H1 (cell line): ENCODE results near the gene C10orf95. TPM values are rescaled to one million over a fixed set of nuclear protein-coding genes. Genes with fewer than 3 reads are reported as not detected.

Source experiments
- CTCF ChIA-PET: fragments of 300-600 bp; sonication (Branson Sonifier 250); formaldehyde crosslinking; loops from one replicate; lab custom pipeline; 2021; ENCODE audit not compliant: partially characterized antibody; lab: Charles Lee
- POLR2A ChIA-PET: fragments of 300-600 bp; sonication (Branson Sonifier 250); formaldehyde crosslinking; loops from one replicate; lab custom pipeline; 2021; ENCODE audit warnings: inconsistent platforms; ENCODE audit not compliant: partially characterized antibody; lab: Charles Lee
- DNase-seq, 2 experiments: peaks; one replicate each; pipeline versions ENCODE4 v3.0.0 to v3.0.0-alpha.2; 2010 to 2022; ENCODE audit warnings: low spot score in 2 of 2, low read depth in 1 of 2, mixed read lengths in 1 of 2
- FAIRE-seq: peaks from 2 replicates; lab custom pipeline; 2011; peaks lifted over from hg19 to GRCh38; lab: Jason Lieb, UNC
- H2AFZ ChIP-seq: 2 replicates; pipeline ENCODE4 v1.8.1; 2012; ENCODE audit warnings: low read length, inconsistent platforms
- H2AK5ac ChIP-seq: 2 replicates; pipeline ENCODE4 v1.6.1; 2013; ENCODE audit warnings: low read depth, low read length
- H2BK120ac ChIP-seq: replicated peaks from 2 replicates; pipeline ENCODE3; 2013; ENCODE audit warnings: low read depth, low read length, inconsistent platforms
- H2BK12ac ChIP-seq: 2 replicates; pipeline ENCODE4 v1.6.1; 2013; ENCODE audit warnings: low read depth, low read length
- H2BK15ac ChIP-seq: 2 replicates; pipeline ENCODE4 v1.6.1; 2013; ENCODE audit warnings: low read length
- H2BK20ac ChIP-seq: 2 replicates; pipeline ENCODE4 v1.6.1; 2013; ENCODE audit warnings: low read length
- H2BK5ac ChIP-seq: 2 replicates; pipeline ENCODE4 v1.6.1; 2013; ENCODE audit warnings: low read depth, low read length
- H3K14ac ChIP-seq: 2 replicates; pipeline ENCODE4 v1.6.1; 2013; ENCODE audit warnings: inconsistent platforms; ENCODE audit not compliant: insufficient read length
- H3K18ac ChIP-seq: 2 replicates; pipeline ENCODE4 v1.6.1; 2013; ENCODE audit warnings: low read length; ENCODE audit errors: extremely low read depth
- H3K23ac ChIP-seq: 2 replicates; pipeline ENCODE4 v1.6.1; 2013; ENCODE audit warnings: inconsistent platforms; ENCODE audit not compliant: insufficient read length
- H3K23me2 ChIP-seq: 2 replicates; pipeline ENCODE4 v1.6.1; 2013; ENCODE audit warnings: low read depth, low read length
- H3K27ac ChIP-seq: 2 replicates; pipeline ENCODE4 v1.6.1; 2011; ENCODE audit warnings: low read depth, low read length, inconsistent platforms
- H3K27me3 ChIP-seq, 4 experiments: replicated peaks in 1 of 4; 1 replicate in 1 of 4; 2 replicates in 3 of 4; pipeline versions ENCODE4 v1.6.1 to v1.8.1; 2011 to 2013; ENCODE audit warnings: low read length in 3 of 4, mild to moderate bottlenecking in 3 of 4, inconsistent platforms in 2 of 4, mixed read lengths in 2 of 4, moderate library complexity in 1 of 4; ENCODE audit not compliant: control insufficient read depth in 3 of 4, insufficient read depth in 3 of 4; ENCODE audit errors: extremely low read depth in 1 of 4
- H3K36me3 ChIP-seq, 4 experiments: 2 replicates each; pipeline versions ENCODE4 v1.6.1 to v1.8.1; 2011 to 2013; ENCODE audit warnings: mild to moderate bottlenecking in 4 of 4, low read length in 3 of 4, moderate library complexity in 2 of 4, control low read depth in 1 of 4, inconsistent platforms in 1 of 4; ENCODE audit not compliant: insufficient read depth in 4 of 4, control insufficient read depth in 2 of 4
- H3K4ac ChIP-seq: replicated peaks from 2 replicates; pipeline ENCODE3; 2013; ENCODE audit warnings: low read length, low read depth, mixed read lengths, inconsistent platforms; ENCODE audit not compliant: insufficient read length
- H3K4me1 ChIP-seq, 4 experiments: replicated peaks in 1 of 4; 1 replicate in 1 of 4; 2 replicates in 3 of 4; pipeline versions ENCODE4 v1.6.1 to v1.8.1; 2011 to 2013; ENCODE audit warnings: low read length in 3 of 4, inconsistent platforms in 2 of 4, mixed read lengths in 1 of 4; ENCODE audit not compliant: insufficient read depth in 4 of 4, control insufficient read depth in 3 of 4
- H3K4me2 ChIP-seq, 2 experiments: 2 replicates each; pipeline versions ENCODE4 v1.6.1 to v1.8.1; 2011 to 2013; ENCODE audit warnings: low read depth in 2 of 2, low read length in 2 of 2, control low read depth in 1 of 2, inconsistent platforms in 1 of 2, mild to moderate bottlenecking in 1 of 2; ENCODE audit not compliant: insufficient read depth in 1 of 2
- H3K4me3 ChIP-seq, 4 experiments: fragments of 200-600, 300-600 bp in 1 of 4; sonication (generic), shearing (Covaris generic), sonication (Bioruptor Twin) in 1 of 4; 2 replicates each; pipeline versions ENCODE4 v1.5.1 to v1.8.1; 2011 to 2016; ENCODE audit warnings: low read length in 4 of 4, low read depth in 3 of 4, control low read depth in 2 of 4, inconsistent platforms in 2 of 4, mild to moderate bottlenecking in 2 of 4, mixed read lengths in 1 of 4, moderate library complexity in 1 of 4; ENCODE audit not compliant: insufficient read depth in 2 of 4; ENCODE audit errors: extremely low read depth in 1 of 4
- H3K56ac ChIP-seq: replicated peaks from 2 replicates; pipeline ENCODE3; 2013; ENCODE audit warnings: low read depth, mild to moderate bottlenecking, mixed read lengths, low read length, inconsistent platforms; ENCODE audit not compliant: insufficient read length
- H3K79me1 ChIP-seq: 2 replicates; pipeline ENCODE4 v1.6.1; 2013; ENCODE audit warnings: low read depth, low read length, control low read depth
- H3K79me2 ChIP-seq, 2 experiments: 2 replicates each; pipeline versions ENCODE4 v1.6.1 to v1.8.1; 2012 to 2013; ENCODE audit warnings: low read length in 2 of 2, mild to moderate bottlenecking in 2 of 2, inconsistent platforms in 1 of 2; ENCODE audit not compliant: insufficient read depth in 2 of 2, control insufficient read depth in 1 of 2
- H3K9ac ChIP-seq, 4 experiments: replicated peaks in 1 of 4; 1 replicate in 1 of 4; 2 replicates in 3 of 4; pipeline versions ENCODE4 v1.6.1 to v1.8.1; 2011 to 2013; ENCODE audit warnings: low read depth in 3 of 4, low read length in 3 of 4, control low read depth in 2 of 4, mild to moderate bottlenecking in 2 of 4, moderate library complexity in 2 of 4, inconsistent platforms in 1 of 4; ENCODE audit errors: extremely low read depth in 1 of 4
- H3K9me3 ChIP-seq, 2 experiments: 2 replicates each; pipeline versions ENCODE4 v1.6.1 to v1.8.1; 2012 to 2013; ENCODE audit warnings: mild to moderate bottlenecking in 2 of 2, moderate library complexity in 2 of 2, control low read depth in 1 of 2, inconsistent platforms in 1 of 2, low read depth in 1 of 2, low read length in 1 of 2, mixed read lengths in 1 of 2; ENCODE audit not compliant: insufficient read depth in 2 of 2
- H4K20me1 ChIP-seq, 2 experiments: replicated peaks in 1 of 2; 2 replicates each; pipeline versions ENCODE3 to v1.8.1; 2011 to 2013; ENCODE audit warnings: inconsistent platforms in 2 of 2, low read length in 2 of 2, mild to moderate bottlenecking in 1 of 2; ENCODE audit not compliant: insufficient read depth in 2 of 2, control insufficient read depth in 1 of 2
- H4K5ac ChIP-seq: 2 replicates; pipeline ENCODE4 v1.6.1; 2013; ENCODE audit warnings: low read length, low read depth, mixed read lengths, inconsistent platforms; ENCODE audit not compliant: insufficient read length
- H4K8ac ChIP-seq: 2 replicates; pipeline ENCODE4 v1.8.0; 2013; ENCODE audit warnings: mild to moderate bottlenecking, moderate library complexity, low read length, inconsistent platforms; ENCODE audit not compliant: insufficient read depth; ENCODE audit errors: extremely low read depth
- H4K91ac ChIP-seq: replicated peaks from 2 replicates; pipeline ENCODE3; 2013; ENCODE audit warnings: low read length, mixed read lengths, inconsistent platforms; ENCODE audit not compliant: insufficient read length
- CBX5 ChIP-seq: fragments of 300-800, 300-1000 bp; sonication (generic); IDR thresholded peaks from 2 replicates; pipeline ENCODE4 v1.7.1; 2016; ENCODE audit warnings: antibody characterized with exemption, low read length, low read depth
- GTF2F1 ChIP-seq: IDR thresholded peaks from 2 replicates; pipeline ENCODE4 v1.6.1; 2012; ENCODE audit warnings: low read depth, low read length, improper control_type of control experiment, borderline replicate concordance
- JUND ChIP-seq: IDR thresholded peaks from 2 replicates; pipeline ENCODE4 v1.6.1; 2011; ENCODE audit warnings: mild to moderate bottlenecking, improper control_type of control experiment, low read length
- MAFK ChIP-seq: IDR thresholded peaks from 2 replicates; pipeline ENCODE4 v1.6.1; 2012; ENCODE audit warnings: low read depth, mild to moderate bottlenecking, improper control_type of control experiment, low read length
- POLR2AphosphoS5 ChIP-seq: IDR thresholded peaks from 2 replicates; pipeline ENCODE4 v1.6.1; 2011; ENCODE audit warnings: low read depth, low read length
- RNF2 ChIP-seq: fragments of 200-900, 300-1000 bp; sonication (generic); IDR thresholded peaks from 2 replicates; pipeline ENCODE4 v1.7.1; 2016; ENCODE audit warnings: borderline replicate concordance, low read depth, mild to moderate bottlenecking, antibody characterized with exemption, low read length; ENCODE audit not compliant: poor library complexity, severe bottlenecking; ENCODE audit errors: missing control alignments
- SAP30 ChIP-seq: fragments of 300-600 bp; sonication (generic); IDR thresholded peaks from 2 replicates; pipeline ENCODE4 v1.7.1; 2012; ENCODE audit warnings: low read length, moderate library complexity, mild to moderate bottlenecking, inconsistent platforms; ENCODE audit not compliant: insufficient read depth, insufficient replicate concordance
- YY1 ChIP-seq: IDR thresholded peaks from 2 replicates; pipeline ENCODE4 v1.6.1; 2011; ENCODE audit warnings: low read depth, mild to moderate bottlenecking, low read length
- WGBS, 2 experiments: shearing (Covaris generic) in 1 of 2; methylation state at CpG; one replicate each; pipeline versions ENCODE4 v1.1.6 to v1.1.7; 2013 to 2015; ENCODE audit warnings: low lambda C conversion rate in 2 of 2, mixed read lengths in 2 of 2, inconsistent platforms in 1 of 2, low coverage in 1 of 2, missing lambda C conversion rate in 1 of 2; ENCODE audit not compliant: insufficient replicate concordance in 2 of 2, insufficient coverage in 1 of 2, insufficient read length in 1 of 2; ENCODE audit errors: extremely low coverage in 1 of 2, missing lambda C conversion rate in 1 of 2; 5-methylcytosine and 5-hydroxymethylcytosine counted together
- polyA plus RNA-seq, 7 experiments: library from polyadenylated mRNA; depleted of rRNA in 3 of 7; stranded (reverse) in 5 of 7; unstranded in 2 of 7; fragments of >200 nt in 5 of 7; fragments of 200-250 nt in 2 of 7; gene quantifications; 1 replicate in 5 of 7; 2 replicates in 1 of 7; 4 replicates in 1 of 7; pipeline versions ENCODE4 v1.2.1 to v1.2.3, GENCODE V29; 2011 to 2013; ENCODE audit warnings: missing spikeins in 2 of 7, mixed read lengths in 2 of 7
- total RNA-seq: library from RNA; stranded (reverse); fragmentation: NEBNext Ultra II Directional; extraction: Animal tissue kit (Norgen Biotek cat#: 25700); gene quantifications from 2 replicates; pipeline ENCODE4 v1.2.1, GENCODE V29; 2021

The C10orf95 gene
- total and polyA plus RNA-seq, 2 of the 8 experiments (the other 6 are each of a cell fraction or from before 2014, with no cell fraction given), result 0.34 to 0.48 TPM

DNA sequence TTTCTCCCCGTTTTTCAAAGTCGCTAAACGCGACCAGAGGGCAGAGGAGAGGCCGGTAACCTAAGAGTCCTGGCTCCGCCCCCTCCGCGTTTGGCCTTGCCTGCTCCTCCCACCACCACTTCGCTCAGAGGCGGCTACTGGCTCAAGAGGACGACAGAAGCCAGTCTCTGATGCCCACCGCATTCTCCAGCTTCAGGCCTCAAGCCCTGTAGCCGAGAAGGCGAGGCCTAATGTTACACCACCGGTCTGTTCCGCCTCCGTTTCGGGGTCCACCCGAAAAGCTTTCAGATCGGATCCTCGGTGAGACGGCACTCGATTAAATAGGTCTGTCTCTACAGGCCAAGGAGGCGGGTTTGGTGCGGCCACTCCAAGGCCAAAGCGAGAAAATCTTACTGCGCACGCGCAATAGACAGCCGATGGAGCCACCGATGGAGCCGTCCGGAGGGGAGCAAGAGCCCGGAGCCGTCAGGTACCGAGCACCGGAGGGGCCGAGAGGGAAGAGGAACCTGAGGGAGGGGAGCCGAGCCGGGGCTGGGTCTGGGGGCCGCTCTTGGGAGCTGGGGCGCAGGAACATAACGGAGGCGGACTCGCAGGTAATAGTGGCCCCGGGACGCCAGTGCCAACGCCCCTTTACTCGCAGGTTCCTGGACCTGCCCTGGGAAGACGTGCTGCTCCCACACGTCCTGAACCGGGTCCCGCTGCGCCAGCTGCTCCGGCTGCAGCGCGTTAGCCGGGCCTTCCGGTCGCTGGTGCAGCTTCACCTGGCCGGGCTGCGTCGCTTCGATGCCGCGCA is 30.4 kb downstream of the C10orf95 start, which contains the start of gene FBXL15:
Gene FBXL15 (plus strand): TSS at position 123 of the 793 bp plus-strand sequence. CDS start 294 bp downstream, at position 417.
- DNase-seq, result peak; percentile 90 to 98
- TF ChIP-seq SAP30 (peak; percentile 22), CBX5 (no peak), YY1 (peak; percentile 73), JUND (no peak), GTF2F1 (no peak), POLR2AphosphoS5 (peak; percentile 72), MAFK (no peak), RNF2 (no peak)

More for the DNA sequence above, 30.4 kb downstream of the C10orf95 start, which contains the start of gene FBXL15:
- peak within 1 kb of the TSS; percentile 74 to 92 (median 80) for H3K4me3 ChIP-seq
- peaks cover 5 to 9% of the 10 kb centered on the region in 2 experiments for H4K20me1 ChIP-seq
- peak within 1 kb of the TSS; percentile 99 for H2BK5ac ChIP-seq
- no peak within 1 kb of the TSS for H3K23ac ChIP-seq
- peak within 1 kb of the TSS; percentile 97 for H4K91ac ChIP-seq
- no peak within 1 kb of the TSS for H2AK5ac ChIP-seq
- H4K5ac ChIP-seq, result peak within 1 kb of the TSS; percentile 99
- H2BK20ac ChIP-seq, result 0 out of 2 replicates have a peak within 1 kb of the TSS, but pooled peaks have one; percentile 48
- ChIA-PET POLR2A (interaction anchor here (0.6 to 7.9 kb wide), 19 partner anchors 10 to 270 kb away, joined by 3 to 56 read pairs (median 5); partner anchors contain the start of genes C10orf95, CUEDC2 and NFKB2), CTCF (interaction anchor here (0.6 to 9.5 kb wide), 22 partner anchors 9 to 1677 kb away, joined by 3 to 78 read pairs (median 10); partner anchors contain the start of genes C10orf95 and CUEDC2)
- H3K27ac ChIP-seq, result peak within 1 kb of the TSS; percentile 81; the same call in 1 of the 2 replicates
- H3K4me2 ChIP-seq, result peak within 1 kb of the TSS; percentile 88 to 100
- 0 out of 8 replicates have a peak, but pooled peaks cover 0 to 3% (median 0%) of the 10 kb centered on the region in 4 experiments for H3K36me3 ChIP-seq
- peak within 1 kb of the TSS; percentile 80 for H3K4ac ChIP-seq
- H3K27me3 ChIP-seq, result no peaks in the 10 kb centered on the region
- peak within 1 kb of the TSS; percentile 96 for H2BK120ac ChIP-seq
- peak within 1 kb of the TSS; percentile 100 for H2BK15ac ChIP-seq
- peak within 1 kb of the TSS; percentile 97 for H3K18ac ChIP-seq
- H3K79me2 ChIP-seq, result no peaks in the 10 kb centered on the region
- H4K8ac ChIP-seq, result peak within 1 kb of the TSS; percentile 95
- H3K9me3 ChIP-seq, result no peaks in the 10 kb centered on the region
- peaks cover 32% of the 10 kb centered on the region for H3K23me2 ChIP-seq
- no peaks in the 10 kb centered on the region for H3K79me1 ChIP-seq
- H3K56ac ChIP-seq, result peak within 1 kb of the TSS; percentile 99
- H3K9ac ChIP-seq, result peak within 1 kb of the TSS; percentile 54 to 80 (median 72)
- no peak within 1 kb of the TSS for H3K14ac ChIP-seq
- peaks cover 0 to 25% (median 10%) of the 10 kb centered on the region in 4 experiments; a peak in 5 of 7 replicates for H3K4me1 ChIP-seq
- peak; percentile 91 for FAIRE-seq
- 1% methylated on average over 41 of the region's 66 CpGs; no CpG with 5 or more reads in 1 of the 2 experiments for WGBS, 2 experiments
- H2BK12ac ChIP-seq, result peak within 1 kb of the TSS; percentile 99; the same call in 1 of the 2 replicates
- H2AFZ ChIP-seq, result peak within 1 kb of the TSS; percentile 87
